RWPE2 (cell line): Measurements from ENCODE around the gene NPY4R2.
"Not testable (repeated sequence)": the region's sequence is repeated elsewhere in the genome, so short reads cannot be mapped to it uniquely, and the experiment has no call there.

Experiments used
- ATAC-seq: fragments of 200-7000 bp; cut with Tn5 transposase; 3 replicates; pipeline ENCODE4 v1.9.1; 2021; ENCODE audit warnings: low read depth
- DNase-seq: peaks from one replicate; pipeline ENCODE4 v3.0.0-alpha.2; 2020; ENCODE audit warnings: low spot score
- H3K27ac ChIP-seq: fragments of 450-650 bp; 2 replicates; pipeline ENCODE4 v1.5.1; 2017; ENCODE audit warnings: mild to moderate bottlenecking; ENCODE audit not compliant: poor library complexity, severe bottlenecking
- H3K27me3 ChIP-seq: fragments of 250-450 bp; sonication (Bioruptor Pico); 2 replicates; pipeline ENCODE4 v1.5.1; 2021; ENCODE audit warnings: mild to moderate bottlenecking, moderate library complexity; ENCODE audit not compliant: insufficient read depth, poor library complexity, severe bottlenecking
- H3K36me3 ChIP-seq: fragments of 250-450 bp; sonication (Bioruptor Pico); 2 replicates; pipeline ENCODE4 v1.5.1; 2020; ENCODE audit warnings: low read depth, mild to moderate bottlenecking, moderate library complexity
- H3K4me1 ChIP-seq: fragments of 250-450 bp; sonication (Bioruptor Pico); 2 replicates; pipeline ENCODE4 v1.5.1; 2021; ENCODE audit warnings: mild to moderate bottlenecking, moderate library complexity; ENCODE audit not compliant: insufficient read depth, poor library complexity, severe bottlenecking
- H3K4me3 ChIP-seq: fragments of 250-450 bp; sonication (Bioruptor Pico); 2 replicates; pipeline ENCODE4 v1.5.1; 2021; ENCODE audit warnings: mild to moderate bottlenecking, moderate library complexity; ENCODE audit not compliant: severe bottlenecking
- H3K9me3 ChIP-seq: fragments of 250-450 bp; sonication (Bioruptor Pico); 2 replicates; pipeline ENCODE4 v1.5.1; 2021; ENCODE audit warnings: mild to moderate bottlenecking, moderate library complexity; ENCODE audit not compliant: severe bottlenecking

NPY4R2 gene

GRCh38 chr10:47897813-47898212 is 20.6 kb upstream of the NPY4R2 start:
- H3K36me3 ChIP-seq, DNase-seq, H3K27ac ChIP-seq, H3K4me3 ChIP-seq, H3K27me3 ChIP-seq, H3K9me3 ChIP-seq, H3K4me1 ChIP-seq: not testable (repeated sequence)
- 0 out of 3 replicates have a peak, but pooled peaks have one; percentile 36 for ATAC-seq

- not testable (repeated sequence) for H3K4me3 ChIP-seq, H3K36me3 ChIP-seq, H3K9me3 ChIP-seq, H3K4me1 ChIP-seq, H3K27ac ChIP-seq, H3K27me3 ChIP-seq, DNase-seq
- ATAC-seq: peak; percentile 93
Observed at GRCh38 chr10:47909333-47909732, 9.1 kb upstream of the NPY4R2 start.

GRCh38 chr10:47910486-47910885 is 8.0 kb upstream of the NPY4R2 start:
- ATAC-seq, H3K4me1 ChIP-seq, H3K27ac ChIP-seq, H3K27me3 ChIP-seq, DNase-seq, H3K9me3 ChIP-seq, H3K4me3 ChIP-seq, H3K36me3 ChIP-seq: not testable (repeated sequence)

- not testable (repeated sequence) for H3K27me3 ChIP-seq, H3K27ac ChIP-seq, H3K9me3 ChIP-seq, DNase-seq, H3K4me1 ChIP-seq, H3K36me3 ChIP-seq, H3K4me3 ChIP-seq
- peak; percentile 36; the same call in 2 of the 3 replicates for ATAC-seq
Observed at GRCh38 chr10:47914052-47914451, 4.4 kb upstream of the NPY4R2 start.

GRCh38 chr10:47915849-47916548 is 2.5 kb upstream of the NPY4R2 start:
- DNase-seq, H3K4me1 ChIP-seq, H3K4me3 ChIP-seq, H3K27me3 ChIP-seq, H3K27ac ChIP-seq, H3K36me3 ChIP-seq, H3K9me3 ChIP-seq: not testable (repeated sequence)
- peak; percentile 51 for ATAC-seq

- not testable (repeated sequence) for H3K9me3 ChIP-seq, DNase-seq, H3K27ac ChIP-seq, H3K4me3 ChIP-seq, H3K27me3 ChIP-seq, H3K36me3 ChIP-seq, H3K4me1 ChIP-seq
- ATAC-seq: peak; percentile 74
Observed at GRCh38 chr10:47920610-47921009, 2.1 kb downstream of the NPY4R2 start.

GRCh38 chr10:47922503-47922902 is 4.0 kb downstream of the NPY4R2 start:
- ATAC-seq, H3K27ac ChIP-seq, H3K4me3 ChIP-seq, H3K27me3 ChIP-seq, H3K36me3 ChIP-seq, H3K4me1 ChIP-seq, H3K9me3 ChIP-seq, DNase-seq: not testable (repeated sequence)

GRCh38 chr10:47924628-47925027 is 6.2 kb downstream of the NPY4R2 start:
- H3K27ac ChIP-seq, ATAC-seq, H3K27me3 ChIP-seq, DNase-seq, H3K4me3 ChIP-seq, H3K36me3 ChIP-seq, H3K9me3 ChIP-seq, H3K4me1 ChIP-seq: not testable (repeated sequence)

- not testable (repeated sequence) for ATAC-seq, H3K36me3 ChIP-seq, H3K4me1 ChIP-seq, DNase-seq, H3K27me3 ChIP-seq, H3K27ac ChIP-seq, H3K4me3 ChIP-seq, H3K9me3 ChIP-seq
Observed at GRCh38 chr10:47927147-47927916, 8.9 kb downstream of the NPY4R2 start.

GRCh38 chr10:47928225-47928624 is 9.8 kb downstream of the NPY4R2 start:
- ATAC-seq, H3K4me1 ChIP-seq, H3K9me3 ChIP-seq, H3K27ac ChIP-seq, H3K27me3 ChIP-seq, DNase-seq, H3K36me3 ChIP-seq, H3K4me3 ChIP-seq: not testable (repeated sequence)

- not testable (repeated sequence) for H3K27me3 ChIP-seq, ATAC-seq, H3K36me3 ChIP-seq
Observed at GRCh38 chr10:47932824-47933223, 14.4 kb downstream of the NPY4R2 start.

More at GRCh38 chr10:47932824-47933223, 14.4 kb downstream of the NPY4R2 start:
- H3K4me3 ChIP-seq, H3K27ac ChIP-seq, DNase-seq, H3K4me1 ChIP-seq, H3K9me3 ChIP-seq: not testable (repeated sequence)
